HepG2 (cell line): ENCODE results near the gene TNFRSF13B. TPM values are rescaled to one million over a fixed set of nuclear protein-coding genes. Genes with fewer than 3 reads are reported as not detected.

ENCODE experiments used
- ATAC-seq: fragments of 200-7000 bp; cut with Tn5 transposase; 3 replicates; pipeline ENCODE4 v1.9.1; 2020; ENCODE audit warnings: mild to moderate bottlenecking, moderate library complexity
- BruUV-seq: library from RNA; stranded (reverse); fragments of 400-500 nt; replicated peaks from 2 replicates; lab custom pipeline; 2021; lab: Mats Ljungman, UMichigan
- CTCF ChIA-PET: fragments of 300-600 bp; formaldehyde crosslinking; extraction: SDS; loops from one replicate; lab custom pipeline; 2021; ENCODE audit warnings: low total read pairs, inconsistent platforms, low intra/inter-chr PET ratio; lab: Yijun Ruan, JAX
- POLR2A ChIA-PET: fragments of 350-600 bp; sonication (Branson Sonifier 250); formaldehyde crosslinking; loops from one replicate; lab custom pipeline; 2020; ENCODE audit warnings: antibody characterized with exemption, inconsistent platforms; lab: Yijun Ruan, JAX
- DNase-seq: peaks from one replicate; pipeline ENCODE4 v3.0.0-alpha.2; 2015; ENCODE audit warnings: low spot score
- FAIRE-seq: peaks from 3 replicates; lab custom pipeline; 2011; peaks lifted over from hg19 to GRCh38; lab: Jason Lieb, UNC
- H2AFZ ChIP-seq: one replicate; pipeline ENCODE4 v1.6.1; 2011; ENCODE audit warnings: low read length, inconsistent platforms
- H3K27ac ChIP-seq: fragments of 300-600 bp; 3 replicates; pipeline ENCODE4 v1.8.0; 2011; ENCODE audit warnings: mixed run types, mild to moderate bottlenecking, mixed read lengths, low read length, inconsistent platforms; ENCODE audit not compliant: insufficient read depth; ENCODE audit errors: extremely low read length
- H3K27me3 ChIP-seq, 2 experiments: fragments of 200-600 bp in 1 of 2; 2 replicates in 1 of 2; 3 replicates in 1 of 2; pipeline versions ENCODE4 v1.6.0 to v1.8.0; 2011; ENCODE audit warnings: low read length in 2 of 2, mild to moderate bottlenecking in 2 of 2, moderate library complexity in 2 of 2, inconsistent platforms in 1 of 2; ENCODE audit not compliant: insufficient read depth in 2 of 2, control insufficient read depth in 1 of 2
- H3K36me3 ChIP-seq, 2 experiments: fragments of 200-600 bp in 1 of 2; replicated peaks in 1 of 2; 2 replicates in 1 of 2; 3 replicates in 1 of 2; pipeline versions ENCODE4 v1.5.1 to v1.8.0; 2011; ENCODE audit warnings: low read length in 2 of 2, inconsistent platforms in 1 of 2; ENCODE audit not compliant: insufficient read depth in 2 of 2, control insufficient read depth in 1 of 2
- H3K4me1 ChIP-seq: 2 replicates; pipeline ENCODE4 v1.5.1; 2012; ENCODE audit warnings: low read length, inconsistent platforms; ENCODE audit not compliant: insufficient read depth
- H3K4me2 ChIP-seq: 2 replicates; pipeline ENCODE4 v1.6.0; 2011; ENCODE audit warnings: low read depth, low read length, inconsistent platforms
- H3K4me3 ChIP-seq, 3 experiments: fragments of 200-600 bp in 1 of 3; sonication (generic), shearing (Covaris generic) in 1 of 3; replicated peaks in 1 of 3; 2 replicates each; pipeline ENCODE4 v1.5.1; 2011 to 2016; ENCODE audit warnings: low read length in 3 of 3, inconsistent platforms in 2 of 3, low read depth in 2 of 3, mild to moderate bottlenecking in 2 of 3, control low read depth in 1 of 3, mixed read lengths in 1 of 3; ENCODE audit not compliant: insufficient read depth in 1 of 3
- H3K79me2 ChIP-seq: one replicate; pipeline ENCODE4 v1.6.1; 2011; ENCODE audit warnings: low read length, inconsistent platforms; ENCODE audit not compliant: insufficient read depth
- H3K9ac ChIP-seq: 2 replicates; pipeline ENCODE4 v1.6.0; 2011; ENCODE audit warnings: mild to moderate bottlenecking, low read depth, low read length, inconsistent platforms; ENCODE audit not compliant: insufficient read depth
- H3K9me3 ChIP-seq: 2 replicates; pipeline ENCODE4 v1.5.1; 2012; ENCODE audit warnings: mild to moderate bottlenecking, low read length
- H4K20me1 ChIP-seq: 2 replicates; pipeline ENCODE4 v1.6.0; 2011; ENCODE audit warnings: inconsistent platforms, mild to moderate bottlenecking, low read length, moderate library complexity; ENCODE audit not compliant: insufficient read depth
- MXD1 ChIP-seq: sonication (generic); formaldehyde crosslinking; IDR thresholded peaks from 2 replicates; pipeline ENCODE4 v1.4.0; 2020; ENCODE audit warnings: mild to moderate bottlenecking, missing genetic modification reagents
- MXI1 ChIP-seq: IDR thresholded peaks from 3 replicates; pipeline ENCODE4 v1.6.1; 2012; ENCODE audit warnings: low read depth, low read length, inconsistent platforms, borderline replicate concordance
- REXO4 ChIP-seq: sonication (generic); formaldehyde crosslinking; IDR thresholded peaks from 2 replicates; pipeline ENCODE4 v1.8.0; 2022; ENCODE audit warnings: missing genetic modification reagents, mild to moderate bottlenecking, borderline replicate concordance
- ZBTB4 ChIP-seq: sonication (generic); formaldehyde crosslinking; IDR thresholded peaks from 2 replicates; pipeline ENCODE4 v1.4.0; 2020; ENCODE audit warnings: missing genetic modification reagents, mild to moderate bottlenecking, borderline replicate concordance
- ZNF251 ChIP-seq: sonication (generic); formaldehyde crosslinking; IDR thresholded peaks from 2 replicates; pipeline ENCODE4 v1.9.0; 2021; ENCODE audit warnings: mild to moderate bottlenecking, missing genetic modification reagents
- ZNF431 ChIP-seq: sonication (generic); formaldehyde crosslinking; IDR thresholded peaks from 2 replicates; pipeline ENCODE4 v1.9.0; 2022; ENCODE audit warnings: missing genetic modification reagents, low read depth, mild to moderate bottlenecking, borderline replicate concordance
- ZNF850 ChIP-seq: sonication (generic); formaldehyde crosslinking; conservative IDR thresholded peaks from 2 replicates; pipeline ENCODE4 v1.9.0; 2021; ENCODE audit warnings: mild to moderate bottlenecking, missing genetic modification reagents
- WGBS: methylation state at CpG from one replicate; pipeline ENCODE4 v1.1.6; 2017; ENCODE audit warnings: low lambda C conversion rate; 5-methylcytosine and 5-hydroxymethylcytosine counted together
- in situ Hi-C: cut with HindIII; loops from 2 replicates; pipeline ENCODE4 v1.10.0; 2017; ENCODE audit warnings: low pct_unique_long_range_greater_than_20kb; ENCODE audit not compliant: extremely low pct_ligation_motif_present
- intact Hi-C: fragments of 100-400 bp; cut with micrococcal nuclease; formaldehyde crosslinking; loops from one replicate; pipeline ENCODE4 v1.10.0; 2022; ENCODE audit not compliant: unreplicated experiment
- polyA plus RNA-seq, 8 experiments: library from polyadenylated mRNA; depleted of rRNA in 3 of 8; stranded (reverse) in 7 of 8; unstranded in 1 of 8; fragments of >200 nt; fragmentation: Illumina TruSeq in 4 of 8; extraction: Trizol in 4 of 8; gene quantifications; 2 replicates each; pipeline versions ENCODE4 v1.2.1 to v1.2.3, GENCODE V29; 2011 to 2016; ENCODE audit warnings: low read depth in 4 of 8, missing spikeins in 1 of 8, mixed read lengths in 1 of 8; ENCODE audit not compliant: insufficient read depth in 1 of 8
- total RNA-seq, 5 experiments: library from RNA; depleted of rRNA; stranded (reverse); fragments of >200 nt; fragmentation: Illumina TruSeq; extraction: Trizol; gene quantifications; 2 replicates each; pipeline ENCODE4 v1.2.3, GENCODE V29; 2016; ENCODE audit warnings: low read depth in 1 of 5

TNFRSF13B gene
- total and polyA plus RNA-seq, 2 of the 13 experiments (the other 11 are each of a cell fraction or from before 2014, with no cell fraction given) = not detected

- no peaks in the 10 kb centered on the region for H4K20me1 ChIP-seq
- no peaks in the 10 kb centered on the region for H3K79me2 ChIP-seq
- H3K9me3 ChIP-seq = no peaks in the 10 kb centered on the region
- H3K4me2 ChIP-seq = no peak overlapping the region
- peaks cover 10 to 64% of the 10 kb centered on the region in 2 experiments for H3K27me3 ChIP-seq
- in situ Hi-C loops = no loop called here
- H3K4me1 ChIP-seq = no peaks in the 10 kb centered on the region
- FAIRE-seq (no peak), DNase-seq (no peak)
- 46% methylated on average over 22 of the region's 26 CpGs for WGBS
- TF ChIP-seq ZNF251 (CRISPR knock-in tag) (no peak), MXI1 (no peak), REXO4 (CRISPR knock-in tag) (no peak), ZBTB4 (no peak), MXD1 (CRISPR knock-in tag) (no peak), ZNF431 (CRISPR knock-in tag) (no peak), ZNF850 (no peak)
- TF ChIP-seq, all 625 proteins: peak for 0
- no peak overlapping the region for H3K4me3 ChIP-seq
- no peak overlapping the region for H2AFZ ChIP-seq
- no peaks in the 10 kb centered on the region for H3K36me3 ChIP-seq
- intact Hi-C loops = no loop called here
- ChIA-PET POLR2A (no interaction called here), CTCF (no interaction called here)
- BruUV-seq = no TSS peak
- no peak overlapping the region for H3K27ac ChIP-seq
- H3K9ac ChIP-seq = no peak overlapping the region
- no peak for ATAC-seq
Observed at GRCh38 chr17:16980813-16981731, 9.2 kb upstream of the TNFRSF13B start.
